Measurements from ENCODE around the gene SLC16A10. TPM values are rescaled to one million over a fixed set of nuclear protein-coding genes. Genes with fewer than 3 reads are reported as not detected.

Gene SLC16A10
- total and polyA plus RNA-seq, 2 of the 8 experiments (the other 6 are each of a cell fraction or from before 2014, with no cell fraction given), result 18.6 to 23.2 TPM

GRCh38 chr6:111173946-111174345 lies 86.6 kb downstream of the SLC16A10 start:
- Histone ChIP-seq H3K27ac (ENCODE audit: low read depth, low read length) (no peak overlapping the region), H3K4me2 (ENCODE audit: insufficient read depth in 1 of 2, low read depth in 2 of 2, low read length in 2 of 2) (no peak overlapping the region), H3K14ac (ENCODE audit: insufficient read length) (no peak overlapping the region), H2AK5ac (ENCODE audit: low read depth, low read length) (no peak overlapping the region), H2BK20ac (ENCODE audit: low read length) (no peak overlapping the region), H3K18ac (ENCODE audit: extremely low read depth, low read length) (no peak overlapping the region), H3K79me1 (ENCODE audit: low read depth, low read length) (no peaks in the 10 kb centered on the region), H3K4ac (replicated peaks; ENCODE audit: insufficient read length, low read depth, low read length) (no peak overlapping the region), H3K56ac (replicated peaks; ENCODE audit: insufficient read length, low read depth, low read length) (no peak overlapping the region), H3K4me3 (ENCODE audit: extremely low read depth in 1 of 4, insufficient read depth in 2 of 4, low read depth in 3 of 4, low read length in 4 of 4) (no peak overlapping the region), H2BK15ac (ENCODE audit: low read length) (no peak overlapping the region), H3K79me2 (ENCODE audit: control insufficient read depth in 1 of 2, insufficient read depth in 2 of 2, low read length in 2 of 2) (no peaks in the 10 kb centered on the region), H3K23ac (ENCODE audit: insufficient read length) (no peak overlapping the region), H3K4me1 (replicated peaks in 1 of 4; ENCODE audit: control insufficient read depth in 3 of 4, insufficient read depth in 4 of 4, low read length in 3 of 4) (peaks cover 0 to 6% (median 0%) of the 10 kb centered on the region in 4 experiments; a peak in 1 of 7 replicates), H2AFZ (ENCODE audit: low read length) (no peak overlapping the region), H4K20me1 (replicated peaks in 1 of 2; ENCODE audit: control insufficient read depth in 1 of 2, insufficient read depth in 2 of 2, low read length in 2 of 2) (no peaks in the 10 kb centered on the region), H4K5ac (ENCODE audit: insufficient read length, low read depth, low read length) (no peak overlapping the region), H2BK5ac (ENCODE audit: low read depth, low read length) (no peak overlapping the region), H2BK120ac (replicated peaks; ENCODE audit: low read depth, low read length) (no peak overlapping the region), H3K36me3 (ENCODE audit: control insufficient read depth in 2 of 4, insufficient read depth in 4 of 4, low read length in 3 of 4) (no peaks in the 10 kb centered on the region), H4K91ac (replicated peaks; ENCODE audit: insufficient read length, low read length) (no peak overlapping the region), H3K9ac (replicated peaks in 1 of 4; ENCODE audit: extremely low read depth in 1 of 4, low read depth in 3 of 4, low read length in 3 of 4) (no peak overlapping the region), H3K23me2 (ENCODE audit: low read depth, low read length) (no peaks in the 10 kb centered on the region), H4K8ac (ENCODE audit: extremely low read depth, insufficient read depth, low read length) (no peak overlapping the region), H2BK12ac (ENCODE audit: low read depth, low read length) (no peak overlapping the region), H3K27me3 (replicated peaks in 1 of 4; ENCODE audit: control insufficient read depth in 3 of 4, extremely low read depth in 1 of 4, insufficient read depth in 3 of 4, low read length in 3 of 4) (no peaks in the 10 kb centered on the region), H3K9me3 (ENCODE audit: insufficient read depth in 2 of 2, low read depth in 1 of 2, low read length in 1 of 2) (no peaks in the 10 kb centered on the region)
- ChIA-PET POLR2A (ENCODE audit: partially characterized antibody) (no interaction called here), CTCF (ENCODE audit: partially characterized antibody) (interaction anchor here (1.2 kb wide), 1 partner anchor 9 kb away, joined by 3 read pairs; no protein-coding TSS in a partner anchor)
- DNase-seq (ENCODE audit: low read depth in 1 of 2, low spot score in 2 of 2) (no peak), FAIRE-seq (no peak)
- WGBS, 2 experiments (ENCODE audit: extremely low coverage in 1 of 2, insufficient coverage in 1 of 2, insufficient read length in 1 of 2, insufficient replicate concordance in 2 of 2, low coverage in 1 of 2, low lambda C conversion rate in 2 of 2, missing lambda C conversion rate in 1 of 2), result 76% methylated on average over 3 of the region's 3 CpGs; no CpG with 5 or more reads in 1 of the 2 experiments
- TF ChIP-seq KDM1A (IDR thresholded peaks at IDR 0.05; ENCODE audit: borderline replicate concordance, low read length) (no peak), NANOG (IDR thresholded peaks at IDR 0.05; ENCODE audit: insufficient read depth, low read depth, low read length, poor library complexity, severe bottlenecking) (no peak), CHD1 (IDR thresholded peaks at IDR 0.05; ENCODE audit: low read depth, low read length) (no peak), USF2 (IDR thresholded peaks at IDR 0.05; ENCODE audit: low read length) (no peak), CEBPB (IDR thresholded peaks at IDR 0.05; ENCODE audit: low read depth, low read length) (no peak), TBP (IDR thresholded peaks at IDR 0.05; ENCODE audit: low read depth, low read length) (no peak), RAD21 (IDR thresholded peaks at IDR 0.05 in 1 of 2, conservative IDR thresholded peaks at IDR 0.05 in 1 of 2; ENCODE audit: low read depth in 2 of 2, low read length in 2 of 2) (no peak), SP2 (IDR thresholded peaks at IDR 0.05; ENCODE audit: low read length) (no peak), PHF8 (conservative IDR thresholded peaks at IDR 0.05; ENCODE audit: low read depth, low read length) (no peak), TEAD4 (IDR thresholded peaks at IDR 0.05; ENCODE audit: low read depth, low read length) (no peak), CBX8 (IDR thresholded peaks at IDR 0.05; ENCODE audit: borderline replicate concordance, low read depth, low read length) (no peak), HDAC2 (IDR thresholded peaks at IDR 0.05; ENCODE audit: borderline replicate concordance in 1 of 2, low read depth in 2 of 2, low read length in 2 of 2) (no peak)
